Epithelial cell of esophagus (primary cell): ENCODE results near the gene CARD10.
A peak's percentile ranks its signal among the peaks of the same experiment; 100 is the strongest.

Source experiments
- DNase-seq: peaks from one replicate; pipeline ENCODE4 v3.0.0; 2010; ENCODE audit warnings: low read depth
- H3K4me3 ChIP-seq: 2 replicates; pipeline ENCODE4 v1.5.1; 2011; ENCODE audit warnings: mild to moderate bottlenecking, low read length, control low read depth
- TF ChIP-seq, protein P1 (sequence below): IDR thresholded peaks from 2 replicates; pipeline ENCODE4 v1.5.1; 2011; ENCODE audit warnings: low read depth, mild to moderate bottlenecking, low read length, control low read depth, inconsistent platforms; ENCODE audit not compliant: insufficient read depth; ENCODE audit errors: missing control alignments

The CARD10 gene

DNA sequence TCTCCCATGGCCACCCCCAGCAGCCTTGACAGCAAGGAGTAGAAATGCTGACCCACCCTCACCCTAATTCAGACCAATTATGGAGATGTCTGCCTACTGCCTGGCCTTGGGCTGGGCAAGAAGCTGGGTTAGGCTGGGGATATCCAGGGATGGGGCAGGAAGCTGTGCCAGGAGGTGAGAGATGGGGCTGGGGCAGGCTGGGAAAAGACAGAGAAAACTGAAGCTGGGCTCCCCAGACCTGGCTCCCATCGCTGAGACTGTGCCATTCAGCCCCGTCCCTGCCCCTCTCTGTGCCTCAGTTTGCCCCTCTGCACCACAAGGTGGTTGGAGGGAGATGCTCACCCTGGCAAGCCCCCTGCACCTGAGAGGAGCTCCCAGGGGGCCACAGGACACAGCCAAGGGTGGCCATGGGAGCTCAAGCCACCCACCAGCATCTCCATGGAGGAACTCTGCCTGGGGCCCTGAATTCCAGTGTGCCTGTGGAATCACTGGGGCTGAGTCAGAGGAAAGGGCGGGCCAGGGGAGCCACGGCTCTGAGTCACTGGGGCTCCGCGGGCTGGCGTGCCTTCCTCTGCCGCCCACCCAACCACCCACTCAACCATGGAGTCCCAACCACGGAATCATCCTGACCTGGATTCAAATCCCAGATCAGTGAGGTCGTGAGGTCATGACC lies 6.0 kb upstream of the CARD10 start:
- no peak overlapping the region for H3K4me3 ChIP-seq
- DNase-seq, result peak; percentile 94

DNA sequence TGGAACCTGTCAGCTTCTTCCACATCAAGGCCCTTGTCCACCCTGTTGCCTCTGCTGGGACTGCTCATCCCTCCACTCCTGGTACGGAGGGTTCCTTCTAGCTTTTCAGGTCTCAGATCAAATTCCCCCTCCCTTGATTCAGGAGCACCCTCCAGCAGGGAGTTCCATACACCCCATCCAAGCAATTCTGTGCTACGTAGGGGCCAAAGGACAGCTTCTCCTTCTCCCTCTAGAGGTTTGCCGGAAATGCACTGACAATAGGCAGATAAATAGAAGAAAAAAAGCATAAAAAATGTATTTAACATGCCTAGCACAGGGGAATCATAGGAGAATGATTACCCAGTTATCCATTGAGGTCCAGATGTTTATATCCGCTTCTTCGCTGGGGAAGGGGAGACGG lies 3.3 kb upstream of the CARD10 start:
- no peak overlapping the region for H3K4me3 ChIP-seq
- DNase-seq, result no peak
- TF ChIP-seq, protein P1, sequence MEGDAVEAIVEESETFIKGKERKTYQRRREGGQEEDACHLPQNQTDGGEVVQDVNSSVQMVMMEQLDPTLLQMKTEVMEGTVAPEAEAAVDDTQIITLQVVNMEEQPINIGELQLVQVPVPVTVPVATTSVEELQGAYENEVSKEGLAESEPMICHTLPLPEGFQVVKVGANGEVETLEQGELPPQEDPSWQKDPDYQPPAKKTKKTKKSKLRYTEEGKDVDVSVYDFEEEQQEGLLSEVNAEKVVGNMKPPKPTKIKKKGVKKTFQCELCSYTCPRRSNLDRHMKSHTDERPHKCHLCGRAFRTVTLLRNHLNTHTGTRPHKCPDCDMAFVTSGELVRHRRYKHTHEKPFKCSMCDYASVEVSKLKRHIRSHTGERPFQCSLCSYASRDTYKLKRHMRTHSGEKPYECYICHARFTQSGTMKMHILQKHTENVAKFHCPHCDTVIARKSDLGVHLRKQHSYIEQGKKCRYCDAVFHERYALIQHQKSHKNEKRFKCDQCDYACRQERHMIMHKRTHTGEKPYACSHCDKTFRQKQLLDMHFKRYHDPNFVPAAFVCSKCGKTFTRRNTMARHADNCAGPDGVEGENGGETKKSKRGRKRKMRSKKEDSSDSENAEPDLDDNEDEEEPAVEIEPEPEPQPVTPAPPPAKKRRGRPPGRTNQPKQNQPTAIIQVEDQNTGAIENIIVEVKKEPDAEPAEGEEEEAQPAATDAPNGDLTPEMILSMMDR, result peak; percentile 7

More for the DNA sequence above, 6.0 kb upstream of the CARD10 start:
- TF ChIP-seq, protein P1, result no peak

DNA sequence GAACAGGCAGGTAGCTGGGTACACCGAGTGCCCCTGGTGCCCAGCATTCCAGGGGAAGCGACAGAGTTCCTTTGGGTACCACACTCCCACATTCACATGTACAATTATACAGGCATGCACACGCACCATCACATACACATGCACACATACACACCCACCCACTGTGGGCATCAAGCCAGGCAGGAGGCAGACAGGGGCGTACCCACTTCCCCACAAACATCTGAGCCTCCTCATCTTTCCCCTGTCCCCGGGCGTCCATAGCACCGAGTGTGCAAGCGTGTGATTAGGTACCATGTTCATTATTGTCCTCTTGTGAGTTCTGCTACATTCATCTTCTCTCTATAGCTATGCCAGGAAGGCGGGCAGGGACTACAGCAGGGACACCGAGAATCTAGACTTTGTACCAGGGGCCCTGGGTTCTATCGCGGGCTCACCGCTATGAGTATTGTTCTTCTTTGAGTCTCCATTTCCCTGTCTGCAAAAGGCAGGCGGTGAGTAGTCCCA lies 2.1 kb upstream of the CARD10 start:
- H3K4me3 ChIP-seq, result no peak overlapping the region
- no peak for DNase-seq
- TF ChIP-seq, protein P1, result no peak

DNA sequence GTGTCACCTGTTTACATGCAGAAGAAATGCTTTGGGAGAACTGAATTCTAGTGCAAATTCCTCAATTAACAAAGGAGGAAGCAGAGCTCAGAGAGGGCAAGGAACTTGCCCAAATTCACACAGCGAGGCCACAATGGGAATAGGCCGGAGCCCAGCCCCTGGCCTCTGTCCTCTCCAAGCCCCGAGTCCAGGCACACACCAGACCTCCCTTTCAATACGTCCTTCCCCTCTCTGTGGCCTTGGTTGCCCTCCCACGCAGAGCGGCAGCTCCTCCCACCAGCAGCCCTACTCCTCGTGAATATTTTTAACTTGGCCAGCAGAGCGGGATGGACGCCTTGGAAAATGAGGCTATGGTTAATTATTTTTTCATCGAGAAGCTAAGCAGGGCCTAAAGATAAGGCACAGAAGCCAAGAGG lies 1.6 kb upstream of the CARD10 start:
- DNase-seq, result no peak
- H3K4me3 ChIP-seq, result no peak overlapping the region
- TF ChIP-seq, protein P1, result no peak

DNA sequence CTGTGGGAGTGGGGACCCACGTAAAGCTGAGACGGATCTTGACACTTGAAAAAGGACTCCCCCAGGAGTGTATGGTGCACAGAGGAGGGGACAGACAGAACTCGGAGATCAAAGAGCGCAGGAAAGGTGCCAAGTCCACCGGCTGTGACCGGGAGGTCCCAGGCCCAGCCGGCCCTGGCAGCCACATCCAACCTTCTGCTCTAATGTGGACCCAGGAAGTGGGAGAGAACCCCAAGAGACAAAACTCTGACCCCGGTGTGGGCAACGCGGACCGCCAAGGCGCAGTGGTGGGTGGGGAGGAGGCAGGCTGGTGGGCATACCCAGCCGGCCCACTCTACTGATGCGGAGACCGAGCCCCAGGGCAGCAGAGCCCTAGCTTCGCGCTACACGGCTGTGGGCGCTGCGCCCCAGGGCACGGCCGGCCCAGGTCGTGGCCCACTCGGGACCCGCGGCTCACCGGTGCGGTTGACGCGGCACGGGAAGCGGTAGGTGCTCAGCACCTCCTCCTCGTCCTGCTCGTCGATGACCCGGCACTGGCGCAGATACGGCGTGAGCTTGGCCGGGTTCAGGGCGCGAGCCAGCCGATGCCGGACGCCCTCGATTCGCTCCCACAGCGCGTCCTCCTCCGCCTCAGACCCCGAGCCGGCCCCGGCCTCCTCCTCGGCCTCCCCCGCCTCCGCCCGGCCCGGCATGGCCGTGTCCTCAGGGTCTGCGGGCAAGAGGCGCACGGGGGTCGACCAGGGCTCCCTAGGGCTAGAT lies 527 bp downstream of the CARD10 start:
- no peak for DNase-seq
- TF ChIP-seq, protein P1, result no peak
- H3K4me3 ChIP-seq, result peak overlapping the region; percentile 62

DNA sequence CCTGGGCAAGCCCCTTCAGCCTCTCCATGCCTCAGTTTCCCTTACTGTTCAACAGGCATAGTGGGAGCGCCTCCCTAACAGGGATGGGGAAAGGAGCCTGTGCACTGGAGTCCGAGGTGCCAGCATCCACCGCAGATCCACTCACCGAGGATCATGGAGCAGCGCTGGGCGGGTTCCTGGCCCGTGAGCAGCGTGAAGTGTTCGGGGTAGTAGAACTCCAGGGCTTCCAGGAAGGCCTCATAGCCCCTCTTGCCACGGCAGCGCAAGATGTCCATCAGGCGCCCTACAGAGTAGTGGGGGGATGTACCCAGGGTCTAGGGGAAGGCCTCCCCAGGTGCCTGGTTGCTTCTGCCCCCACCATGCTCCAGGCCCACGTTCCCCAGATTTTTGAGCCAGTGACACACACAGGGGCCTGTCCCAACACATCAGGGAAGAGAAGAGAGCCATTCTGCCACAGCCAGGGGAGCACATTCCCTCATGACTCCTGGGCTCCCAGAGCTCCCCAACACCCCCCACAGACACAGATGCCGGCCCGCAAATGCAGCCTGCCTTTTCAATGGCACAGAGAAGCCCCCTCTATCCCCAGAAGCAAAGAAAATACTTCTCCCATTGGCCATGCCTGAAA lies 1.3 kb downstream of the CARD10 start:
- TF ChIP-seq, protein P1, result no peak
- peak; percentile 82 for DNase-seq
- peak overlapping the region; percentile 62 for H3K4me3 ChIP-seq
